ENCODE data around the gene TCFL5.

DNA sequence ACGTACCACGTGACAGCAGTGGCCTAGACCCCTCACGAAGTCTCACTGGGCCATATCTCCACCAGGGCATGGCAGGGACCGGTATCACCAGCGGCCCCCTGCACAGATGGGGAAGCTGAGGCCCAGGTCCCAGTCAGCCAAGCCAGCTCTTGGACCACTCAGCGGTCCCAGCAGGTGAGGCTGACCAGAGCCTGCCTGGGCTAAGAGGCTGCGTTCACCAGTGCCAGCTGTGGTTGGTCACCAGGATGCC, 67.9 kb downstream of the TCFL5 start:
- TF ChIP-seq POLR2A (IDR thresholded peaks at IDR 0.05) = no peak
- TF ChIP-seq, protein P1, sequence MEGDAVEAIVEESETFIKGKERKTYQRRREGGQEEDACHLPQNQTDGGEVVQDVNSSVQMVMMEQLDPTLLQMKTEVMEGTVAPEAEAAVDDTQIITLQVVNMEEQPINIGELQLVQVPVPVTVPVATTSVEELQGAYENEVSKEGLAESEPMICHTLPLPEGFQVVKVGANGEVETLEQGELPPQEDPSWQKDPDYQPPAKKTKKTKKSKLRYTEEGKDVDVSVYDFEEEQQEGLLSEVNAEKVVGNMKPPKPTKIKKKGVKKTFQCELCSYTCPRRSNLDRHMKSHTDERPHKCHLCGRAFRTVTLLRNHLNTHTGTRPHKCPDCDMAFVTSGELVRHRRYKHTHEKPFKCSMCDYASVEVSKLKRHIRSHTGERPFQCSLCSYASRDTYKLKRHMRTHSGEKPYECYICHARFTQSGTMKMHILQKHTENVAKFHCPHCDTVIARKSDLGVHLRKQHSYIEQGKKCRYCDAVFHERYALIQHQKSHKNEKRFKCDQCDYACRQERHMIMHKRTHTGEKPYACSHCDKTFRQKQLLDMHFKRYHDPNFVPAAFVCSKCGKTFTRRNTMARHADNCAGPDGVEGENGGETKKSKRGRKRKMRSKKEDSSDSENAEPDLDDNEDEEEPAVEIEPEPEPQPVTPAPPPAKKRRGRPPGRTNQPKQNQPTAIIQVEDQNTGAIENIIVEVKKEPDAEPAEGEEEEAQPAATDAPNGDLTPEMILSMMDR (IDR thresholded peaks at IDR 0.05) = no peak
